Skeletal muscle satellite cell (primary cell): Measurements from ENCODE around the gene OR52B2.
"Not testable (repeated sequence)": the region's sequence is repeated elsewhere in the genome, so short reads cannot be mapped to it uniquely, and the experiment has no call there.

Experiments used
- H3K27me3 ChIP-seq: 2 replicates; pipeline ENCODE4 v1.7.0; 2013; ENCODE audit warnings: low read length; ENCODE audit not compliant: control insufficient read depth, insufficient read depth
- H3K36me3 ChIP-seq: 2 replicates; pipeline ENCODE4 v1.7.0; 2013; ENCODE audit warnings: mild to moderate bottlenecking, control low read depth, low read length; ENCODE audit not compliant: insufficient read depth
- H3K4me1 ChIP-seq: 2 replicates; pipeline ENCODE4 v1.7.0; 2013; ENCODE audit warnings: low read length; ENCODE audit not compliant: control insufficient read depth, insufficient read depth
- H3K4me2 ChIP-seq: 2 replicates; pipeline ENCODE4 v1.7.0; 2013; ENCODE audit warnings: mild to moderate bottlenecking, low read length
- H3K4me3 ChIP-seq: 2 replicates; pipeline ENCODE4 v1.7.0; 2013; ENCODE audit warnings: low read length
- H3K9ac ChIP-seq: 2 replicates; pipeline ENCODE4 v1.7.0; 2013; ENCODE audit warnings: mild to moderate bottlenecking, low read depth, low read length, moderate library complexity
- H3K9me3 ChIP-seq: replicated peaks from 2 replicates; pipeline ENCODE4 v1.7.0; 2013; ENCODE audit warnings: mild to moderate bottlenecking, control low read depth, low read length

Gene OR52B2

GRCh38 chr11:6143737-6144136 is 26.4 kb downstream of the OR52B2 start:
- H3K36me3 ChIP-seq, H3K4me1 ChIP-seq, H3K4me2 ChIP-seq, H3K4me3 ChIP-seq, H3K27me3 ChIP-seq, H3K9me3 ChIP-seq, H3K9ac ChIP-seq: not testable (repeated sequence)

GRCh38 chr11:6142936-6143335 is 27.2 kb downstream of the OR52B2 start:
- H3K4me3 ChIP-seq = no peak overlapping the region
- H3K4me1 ChIP-seq = no peaks in the 10 kb centered on the region
- H3K27me3 ChIP-seq = no peaks in the 10 kb centered on the region
- no peaks in the 10 kb centered on the region for H3K9me3 ChIP-seq
- no peak overlapping the region for H3K4me2 ChIP-seq
- H3K9ac ChIP-seq = no peak overlapping the region
- H3K36me3 ChIP-seq = no peaks in the 10 kb centered on the region

GRCh38 chr11:6135936-6136335 is 34.2 kb downstream of the OR52B2 start:
- not testable (repeated sequence) for H3K36me3 ChIP-seq, H3K9me3 ChIP-seq, H3K4me3 ChIP-seq, H3K4me2 ChIP-seq, H3K27me3 ChIP-seq, H3K4me1 ChIP-seq, H3K9ac ChIP-seq

- no peak overlapping the region for H3K4me3 ChIP-seq
- H3K4me1 ChIP-seq = no peaks in the 10 kb centered on the region
- H3K36me3 ChIP-seq = no peaks in the 10 kb centered on the region
- H3K4me2 ChIP-seq = no peak overlapping the region
- no peak overlapping the region for H3K9ac ChIP-seq
- no peaks in the 10 kb centered on the region for H3K9me3 ChIP-seq
- no peaks in the 10 kb centered on the region for H3K27me3 ChIP-seq
Measured at GRCh38 chr11:6132431-6132830, 37.7 kb downstream of the OR52B2 start.

GRCh38 chr11:6129635-6130034 is 40.5 kb downstream of the OR52B2 start:
- Histone ChIP-seq H3K9me3 (no peaks in the 10 kb centered on the region), H3K4me2 (no peak overlapping the region), H3K9ac (no peak overlapping the region), H3K36me3 (no peaks in the 10 kb centered on the region), H3K4me1 (no peaks in the 10 kb centered on the region), H3K4me3 (no peak overlapping the region), H3K27me3 (no peaks in the 10 kb centered on the region)

- Histone ChIP-seq H3K4me3 (no peak overlapping the region), H3K36me3 (no peaks in the 10 kb centered on the region), H3K27me3 (no peaks in the 10 kb centered on the region), H3K9ac (no peak overlapping the region), H3K9me3 (no peaks in the 10 kb centered on the region), H3K4me2 (no peak overlapping the region), H3K4me1 (no peaks in the 10 kb centered on the region)
Measured at GRCh38 chr11:6129011-6129410, 41.1 kb downstream of the OR52B2 start.

- no peaks in the 10 kb centered on the region for H3K36me3 ChIP-seq
- H3K9ac ChIP-seq = no peak overlapping the region
- H3K4me3 ChIP-seq = no peak overlapping the region
- H3K4me2 ChIP-seq = no peak overlapping the region
- no peaks in the 10 kb centered on the region for H3K9me3 ChIP-seq
- no peaks in the 10 kb centered on the region for H3K27me3 ChIP-seq
- no peaks in the 10 kb centered on the region for H3K4me1 ChIP-seq
Measured at GRCh38 chr11:6127881-6128280, 42.2 kb downstream of the OR52B2 start.

GRCh38 chr11:6124245-6124644 is 45.9 kb downstream of the OR52B2 start:
- no peak overlapping the region for H3K9ac ChIP-seq
- H3K4me3 ChIP-seq = no peak overlapping the region
- no peaks in the 10 kb centered on the region for H3K9me3 ChIP-seq

More at GRCh38 chr11:6124245-6124644, 45.9 kb downstream of the OR52B2 start:
- H3K36me3 ChIP-seq = no peaks in the 10 kb centered on the region
- H3K27me3 ChIP-seq = no peaks in the 10 kb centered on the region
- H3K4me1 ChIP-seq = no peaks in the 10 kb centered on the region
- H3K4me2 ChIP-seq = no peak overlapping the region
